Posterior cingulate gyrus (tissue), 11 donors: ENCODE results near the gene RSPRY1.

Experiments
- DNase-seq, 10 donors: peaks; one replicate each; pipeline versions ENCODE4 v3.0.0 to v3.0.0-alpha.2; 2020 to 2021; ENCODE audit warnings: mixed read lengths in 3 of 10
- intact Hi-C: fragments of 100-400 bp; cut with DNase I; formaldehyde crosslinking; loops from one replicate; pipeline ENCODE4 v1.15.1; 2023

RSPRY1 gene

DNA sequence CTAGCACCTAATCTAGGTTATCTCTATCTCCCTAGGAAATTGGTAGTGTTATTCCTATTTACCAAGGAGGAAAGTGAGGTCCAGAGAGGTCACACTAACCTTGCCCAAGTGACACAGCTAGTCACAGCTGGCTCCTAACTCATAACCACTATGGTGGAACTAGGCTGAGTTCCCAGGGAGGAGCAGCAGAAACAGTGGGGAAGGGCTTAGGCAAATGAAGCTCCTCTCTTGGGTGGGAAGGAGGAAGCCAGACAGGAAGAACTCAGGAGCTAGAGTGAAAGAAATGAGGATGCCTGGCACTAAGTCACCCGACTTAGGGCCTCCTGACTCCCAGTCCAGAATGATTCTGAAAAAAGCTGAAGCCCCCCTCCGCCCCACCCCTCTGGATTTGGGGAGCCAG, 34.8 kb upstream of the RSPRY1 start:
- intact Hi-C loops: no loop called here
- DNase-seq: no peak

DNA sequence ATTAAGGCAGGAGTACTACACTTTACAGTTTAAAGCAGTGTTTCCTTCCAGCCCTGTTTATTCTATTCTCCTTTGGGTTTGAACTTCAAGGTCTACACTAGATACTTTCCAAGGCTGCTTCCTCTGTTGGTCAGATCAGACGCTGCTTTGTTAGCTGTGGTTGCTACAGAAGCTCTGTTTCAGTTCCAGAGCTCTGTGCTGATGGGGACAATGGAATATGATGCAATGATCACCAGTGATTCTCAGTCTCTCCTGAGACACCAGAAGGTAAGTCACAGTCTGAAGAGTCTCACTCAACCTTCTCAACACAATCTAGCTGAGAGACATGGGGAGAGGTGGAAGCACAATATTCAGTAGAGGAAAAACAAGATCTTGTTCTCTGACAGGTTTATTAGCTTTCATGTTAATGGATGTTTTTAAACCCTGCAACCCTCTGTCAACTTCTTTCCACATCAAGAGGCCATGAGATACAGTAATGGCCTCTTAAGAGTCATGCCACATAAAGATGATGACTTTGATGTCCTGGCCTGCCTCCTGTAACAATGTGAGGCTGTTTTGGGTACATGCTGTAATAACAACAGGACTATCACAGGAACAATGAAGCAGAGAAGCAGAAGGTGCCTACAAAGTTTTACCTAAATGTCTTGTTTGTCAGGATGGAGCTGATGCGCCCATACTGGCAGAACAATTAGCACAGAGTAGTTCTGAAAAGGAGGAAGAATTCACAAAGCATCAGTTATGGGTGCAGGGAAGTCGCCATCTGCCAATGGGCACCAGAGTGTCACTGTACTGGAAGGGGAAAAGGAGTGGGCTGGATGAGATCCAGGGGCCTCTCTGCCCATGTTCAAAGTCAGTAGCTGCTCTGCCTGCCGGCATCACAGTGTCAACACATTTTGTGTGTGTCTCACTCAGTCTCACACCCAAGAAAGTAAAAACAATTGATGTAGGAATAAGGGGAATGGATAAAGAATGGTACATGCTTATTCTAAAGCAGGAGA, 33.7 kb upstream of the RSPRY1 start:
- peak in 4 of 10 donors; percentile 39 to 84 (median 53) for DNase-seq
- intact Hi-C loops: no loop called here

DNA sequence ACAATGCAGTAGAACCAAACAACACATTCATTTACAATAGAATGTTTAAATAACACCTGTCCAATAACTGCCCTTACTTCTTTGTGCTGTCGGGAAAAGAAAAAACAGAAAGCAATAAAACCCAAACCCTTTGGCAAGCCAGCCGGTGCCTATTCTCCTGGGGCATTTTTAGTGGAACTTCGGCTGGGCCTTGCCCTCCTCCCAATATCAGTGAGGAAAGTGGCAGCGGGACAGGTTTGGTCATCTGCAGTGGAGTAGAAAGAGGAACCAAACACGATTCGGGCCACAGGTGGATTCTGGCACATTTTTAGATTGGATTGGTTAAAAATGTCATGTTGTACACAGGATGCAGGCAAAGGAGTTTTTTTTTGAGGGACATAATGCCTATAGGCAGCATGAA, 32.3 kb upstream of the RSPRY1 start:
- intact Hi-C loops: no loop called here
- DNase-seq: peak in 1 of 10 donors; percentile 28

DNA sequence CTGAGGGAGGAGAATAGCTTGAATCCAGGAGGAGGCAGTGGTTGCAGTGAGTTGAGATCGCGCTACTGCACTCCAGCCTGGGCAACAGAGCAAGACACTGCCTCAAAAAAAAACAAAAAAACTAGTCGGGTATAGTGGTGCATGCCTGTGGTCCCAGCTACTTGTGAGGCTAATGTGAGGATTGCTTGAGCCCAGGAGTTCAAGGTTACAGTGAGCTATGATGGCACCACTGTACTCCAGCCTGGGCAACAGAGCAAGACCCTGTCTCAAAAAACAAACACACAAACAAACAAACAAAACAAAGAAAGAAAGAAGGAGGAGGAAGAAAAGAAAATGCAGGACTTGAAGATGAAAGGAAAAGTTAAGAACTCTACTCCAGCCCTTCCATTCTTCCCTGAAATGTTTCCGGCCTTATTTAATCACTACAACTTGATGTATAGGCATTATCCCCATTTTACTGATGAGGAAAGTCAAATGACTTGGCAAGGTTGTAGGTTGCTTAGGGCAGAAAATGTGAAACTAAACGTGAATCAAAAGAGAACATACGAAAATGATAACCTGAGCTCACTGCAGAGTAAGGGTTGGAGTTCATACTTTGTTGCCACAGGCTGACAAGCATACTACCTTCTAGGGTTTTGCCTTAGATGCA, 30.3 kb upstream of the RSPRY1 start:
- intact Hi-C loops: no loop called here
- no peak for DNase-seq

DNA sequence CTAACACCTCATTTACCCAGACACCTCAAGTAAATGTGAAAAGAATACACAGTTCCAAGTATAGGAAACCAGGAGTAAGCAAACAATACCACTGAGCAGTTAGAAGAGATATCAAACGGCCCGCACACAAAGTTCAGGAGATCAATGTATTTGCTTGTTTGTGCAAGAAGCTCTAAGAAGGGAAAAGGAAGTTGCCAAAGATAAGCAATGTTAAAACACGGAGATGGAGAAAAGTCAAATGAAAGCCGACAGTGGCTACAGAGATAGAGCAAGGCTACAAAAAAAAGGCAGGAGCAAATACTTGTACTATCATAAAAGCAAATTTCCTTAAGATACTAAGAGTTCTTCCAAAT, 29.8 kb upstream of the RSPRY1 start:
- intact Hi-C loops: no loop called here

DNA sequence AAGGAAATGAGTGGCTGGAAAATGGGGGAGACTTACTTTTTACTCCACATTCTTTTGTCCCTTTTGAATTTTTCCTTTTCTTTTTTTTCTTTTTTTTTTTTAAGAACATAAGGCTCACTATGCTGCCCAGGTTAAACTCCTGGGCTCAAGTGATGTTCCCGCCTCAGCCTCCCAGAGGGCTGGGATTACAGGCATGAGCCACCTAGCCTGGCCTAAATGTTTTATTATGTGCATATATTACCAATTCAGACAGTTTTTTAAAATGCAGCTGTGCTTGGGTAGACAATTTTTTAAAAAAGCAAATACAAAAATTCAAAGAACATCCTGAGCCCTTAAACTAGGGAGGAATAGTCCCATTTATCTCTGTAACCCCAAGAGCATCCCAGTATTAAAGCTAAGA, 28.6 kb upstream of the RSPRY1 start:
- DNase-seq: no peak
- intact Hi-C loops: no loop called here

More for the DNA sequence above, 29.8 kb upstream of the RSPRY1 start:
- DNase-seq: no peak

DNA sequence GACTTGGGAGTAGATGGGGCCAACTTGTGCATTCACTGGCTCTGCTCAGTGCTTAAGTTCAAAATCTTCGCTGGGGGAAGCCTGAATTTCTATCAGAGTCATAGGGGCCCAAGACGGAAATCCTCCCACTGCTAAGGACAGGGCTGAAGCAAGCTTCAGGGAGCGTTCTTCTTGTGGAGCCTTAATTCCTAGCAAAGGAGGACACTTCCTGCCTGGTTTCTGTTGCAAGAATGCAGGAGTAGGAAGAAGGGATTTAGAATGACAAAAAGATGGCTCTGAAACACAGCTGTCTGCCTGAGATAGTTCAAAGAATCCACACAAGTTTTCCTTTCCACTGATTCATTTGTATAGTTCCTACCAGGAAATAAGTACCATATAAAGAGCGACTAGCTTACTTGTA, 26.7 kb upstream of the RSPRY1 start:
- intact Hi-C loops: no loop called here
- DNase-seq: no peak

DNA sequence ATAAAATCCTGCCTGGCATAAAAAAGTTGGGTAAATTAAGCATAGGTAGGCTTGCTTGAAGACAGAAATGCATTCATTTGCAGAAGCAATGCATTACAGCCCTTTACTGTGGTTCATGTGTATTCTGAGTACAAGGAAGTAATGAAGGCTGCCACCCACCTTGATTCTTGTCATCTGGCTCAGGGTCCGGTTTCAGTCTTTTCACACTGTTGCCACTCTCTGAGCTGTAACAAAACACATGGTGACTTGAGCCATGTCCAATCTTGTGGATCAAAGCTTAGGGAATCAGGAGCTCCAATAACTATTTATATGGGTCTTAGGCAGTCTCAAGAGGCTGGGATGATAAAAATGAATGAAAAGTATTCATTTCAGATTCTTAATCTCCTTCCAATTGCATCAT, 22.3 kb upstream of the RSPRY1 start:
- DNase-seq: no peak
- intact Hi-C loops: loop anchor here (10.0 kb wide), 1 partner anchor 299 kb away; the partner anchor contains the start of gene SLC12A3

DNA sequence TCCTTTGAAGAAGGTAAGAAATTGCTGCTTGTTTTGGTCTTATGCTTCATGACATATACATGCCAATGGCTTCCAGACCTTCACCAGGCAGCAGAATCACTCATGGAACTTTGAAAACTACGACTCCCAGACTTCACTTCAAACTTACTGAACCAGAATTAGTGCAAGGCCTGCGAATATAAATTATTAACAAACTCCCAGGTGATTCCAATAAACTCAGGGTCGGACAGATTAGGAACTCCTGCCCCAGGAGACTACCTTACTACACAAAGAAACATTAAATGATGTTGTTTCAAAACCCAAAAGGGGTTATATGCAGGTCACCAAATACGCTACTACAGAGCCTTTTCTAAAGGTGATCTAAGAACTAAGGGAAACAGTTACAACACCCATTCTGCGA, 20.6 kb upstream of the RSPRY1 start:
- no peak for DNase-seq
- intact Hi-C loops: loop anchor here (10.0 kb wide), 1 partner anchor 301 kb away; the partner anchor contains the start of gene SLC12A3

DNA sequence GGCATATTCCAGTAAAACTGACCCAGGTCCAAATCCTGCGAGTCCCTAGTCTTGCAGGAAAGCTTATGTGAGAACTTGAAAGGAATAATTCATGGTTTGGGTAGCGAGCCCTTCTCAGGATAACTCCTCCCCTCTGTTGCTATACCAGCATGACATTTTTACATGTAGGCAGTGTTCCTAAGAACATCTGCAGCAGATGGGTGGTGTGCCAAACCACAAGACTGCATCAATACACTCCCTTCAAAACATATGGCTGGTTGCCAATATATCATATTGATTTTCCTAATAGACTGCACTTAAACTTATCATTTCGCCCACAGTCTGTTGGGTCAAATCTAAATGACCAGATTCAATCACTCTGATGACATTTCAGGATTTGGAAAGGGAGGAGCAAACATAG, 20.2 kb upstream of the RSPRY1 start:
- no peak for DNase-seq
- intact Hi-C loops: loop anchor here (10.0 kb wide), 1 partner anchor 301 kb away; the partner anchor contains the start of gene SLC12A3

DNA sequence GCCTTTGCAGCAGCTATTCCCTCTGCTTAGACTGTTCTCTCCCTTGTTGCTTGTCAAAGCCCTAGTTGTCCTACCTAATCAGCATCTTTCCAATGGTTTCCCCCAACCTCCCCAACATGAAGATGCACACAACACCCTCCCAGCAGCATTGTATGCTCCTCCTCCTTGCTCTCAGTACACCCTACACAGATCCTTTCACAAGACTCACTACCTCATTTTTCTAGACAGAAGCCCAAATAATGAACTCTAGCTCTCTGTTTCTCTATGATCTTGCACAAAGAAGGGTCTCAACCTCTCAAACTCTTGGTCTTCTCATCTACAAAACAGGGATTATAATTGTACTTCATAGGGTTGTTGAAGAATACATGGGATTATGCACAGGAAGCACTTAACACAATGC, 19.7 kb upstream of the RSPRY1 start:
- intact Hi-C loops: loop anchor here (10.0 kb wide), 1 partner anchor 302 kb away; the partner anchor contains the start of gene SLC12A3
- DNase-seq: no peak

DNA sequence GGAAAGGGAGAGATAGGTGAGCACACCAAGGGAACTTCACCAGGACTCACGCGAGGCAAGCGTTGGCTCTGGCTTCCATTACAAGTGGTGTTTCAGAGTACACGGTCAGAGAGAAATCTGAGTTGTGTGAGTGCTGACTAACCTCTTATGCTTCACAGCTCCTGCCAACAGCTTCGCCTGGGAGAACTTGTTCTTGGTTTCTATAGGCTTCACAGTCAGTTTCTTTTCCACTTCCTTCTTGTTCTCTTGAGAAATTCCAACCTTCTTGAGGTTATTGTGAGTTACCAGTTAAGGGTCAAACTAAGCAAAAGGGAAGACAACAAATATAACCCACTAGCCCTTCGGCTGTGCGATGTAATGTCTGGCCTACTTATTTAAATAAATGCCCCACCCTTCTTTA, 19.2 kb upstream of the RSPRY1 start:
- no peak for DNase-seq
- intact Hi-C loops: loop anchor here (10.0 kb wide), 1 partner anchor 302 kb away; the partner anchor contains the start of gene SLC12A3

DNA sequence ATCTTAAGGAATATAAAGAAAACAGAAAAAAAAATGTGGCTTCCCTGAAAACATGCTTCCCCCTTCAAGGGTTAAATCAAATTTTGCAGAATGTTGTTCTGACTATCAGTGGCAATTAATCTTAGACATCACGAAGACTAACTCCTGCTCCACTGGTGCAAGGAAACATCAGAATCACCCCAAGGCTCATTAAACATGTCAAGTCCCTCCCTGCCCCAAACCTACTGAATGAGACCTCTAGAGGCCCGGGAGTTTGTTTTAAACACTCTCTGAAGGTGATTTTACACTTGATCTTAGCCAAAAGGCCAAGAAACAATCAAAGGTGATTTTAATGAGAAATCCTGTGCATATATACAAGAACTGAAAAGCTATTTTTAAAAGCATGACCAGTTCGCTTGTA, 18.6 kb upstream of the RSPRY1 start:
- intact Hi-C loops: loop anchor here (10.0 kb wide), 1 partner anchor 303 kb away; the partner anchor contains the start of gene SLC12A3

DNA sequence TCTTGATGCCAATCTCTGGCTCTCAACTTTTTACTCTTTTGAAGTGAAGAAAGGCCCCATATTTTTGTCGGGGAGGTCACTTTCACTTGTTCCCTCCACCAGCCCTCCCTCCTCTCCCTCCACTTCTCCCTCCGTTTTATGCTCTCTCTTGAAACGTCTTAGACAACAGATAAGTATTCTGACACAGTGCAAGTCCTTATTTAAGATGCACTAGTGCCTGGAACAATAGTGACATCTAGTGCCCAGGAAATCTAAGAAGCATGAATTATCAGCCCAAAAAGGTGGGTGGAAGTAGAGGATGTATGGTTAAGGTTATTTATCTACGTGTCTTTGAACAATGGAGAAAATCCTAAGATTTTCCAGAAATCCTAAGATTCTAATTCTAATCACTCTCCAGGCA, 18.2 kb upstream of the RSPRY1 start:
- intact Hi-C loops: loop anchor here (1.0 to 10.0 kb wide), 2 partner anchors 84 to 303 kb away; partner anchors contain the start of gene SLC12A3
- no peak for DNase-seq

More for the DNA sequence above, 18.6 kb upstream of the RSPRY1 start:
- DNase-seq: no peak

DNA sequence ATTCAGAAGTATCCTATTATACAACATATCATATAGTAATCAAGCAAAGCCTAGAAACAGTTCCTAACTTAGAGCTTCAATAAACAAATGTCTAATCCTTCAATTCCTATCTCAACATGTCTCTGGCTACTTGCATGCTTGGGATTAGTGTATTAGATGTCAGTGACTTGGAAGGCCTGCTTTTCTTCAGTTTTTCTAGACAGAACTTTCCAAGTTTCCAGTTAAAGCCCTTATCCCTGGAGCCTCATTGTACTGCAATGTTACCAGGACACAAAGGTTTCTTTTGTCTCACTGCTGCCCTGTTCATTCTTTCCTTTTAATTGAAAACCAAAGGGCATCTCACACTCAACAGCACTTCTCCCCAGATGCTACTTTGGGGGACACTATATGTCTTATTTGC, 16.8 kb upstream of the RSPRY1 start:
- intact Hi-C loops: loop anchor here (10.0 kb wide), 1 partner anchor 305 kb away; the partner anchor contains the start of gene SLC12A3

DNA sequence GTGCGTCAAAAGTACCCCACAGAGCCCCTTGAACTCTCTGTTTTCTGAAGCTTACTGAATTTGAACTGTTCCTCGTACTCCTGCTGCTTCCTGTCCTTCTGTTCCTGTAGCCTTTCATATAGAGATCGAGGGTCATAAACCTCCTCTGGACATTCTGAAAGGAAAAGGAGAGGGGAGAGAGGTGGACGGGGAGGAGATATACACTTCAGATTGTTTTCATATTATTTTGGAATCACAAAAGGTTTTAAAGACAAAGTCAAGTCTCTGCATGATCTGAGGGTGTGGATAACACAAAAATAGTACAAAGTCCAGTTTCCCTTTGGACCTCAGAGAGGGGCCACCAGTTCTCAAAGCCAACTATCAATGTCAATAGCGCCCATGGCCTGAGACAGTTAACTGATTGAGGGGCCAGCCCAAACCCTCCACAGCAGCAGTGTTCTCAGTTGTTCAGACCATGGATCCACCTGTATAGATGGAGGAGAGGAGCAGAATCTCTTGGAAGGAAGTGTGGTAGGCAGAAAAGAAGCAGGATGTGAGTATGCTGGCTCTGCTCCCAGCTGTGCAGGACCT, 13.3 kb upstream of the RSPRY1 start:
- DNase-seq: no peak
- intact Hi-C loops: no loop called here

More for the DNA sequence above, 16.8 kb upstream of the RSPRY1 start:
- DNase-seq: no peak

DNA sequence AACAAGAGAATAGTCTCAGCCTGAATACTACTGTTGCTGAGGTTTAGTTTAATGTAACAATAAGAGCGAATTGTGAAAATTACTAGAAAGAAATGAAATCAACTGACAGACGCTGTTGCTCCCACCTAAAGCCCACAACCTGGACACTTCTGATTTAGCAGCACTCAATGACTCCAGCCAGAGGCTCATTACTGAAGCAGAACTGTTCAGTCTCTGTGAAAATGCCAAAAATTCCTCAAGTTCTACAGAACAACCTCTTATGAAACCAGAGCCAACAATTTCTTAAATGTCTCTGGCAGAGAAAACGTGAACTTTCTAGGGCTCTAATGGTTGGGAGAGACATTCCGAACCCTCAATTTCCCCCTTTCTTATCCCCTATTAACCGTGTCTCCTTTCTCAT, 10.2 kb upstream of the RSPRY1 start:
- intact Hi-C loops: no loop called here
- no peak for DNase-seq

DNA sequence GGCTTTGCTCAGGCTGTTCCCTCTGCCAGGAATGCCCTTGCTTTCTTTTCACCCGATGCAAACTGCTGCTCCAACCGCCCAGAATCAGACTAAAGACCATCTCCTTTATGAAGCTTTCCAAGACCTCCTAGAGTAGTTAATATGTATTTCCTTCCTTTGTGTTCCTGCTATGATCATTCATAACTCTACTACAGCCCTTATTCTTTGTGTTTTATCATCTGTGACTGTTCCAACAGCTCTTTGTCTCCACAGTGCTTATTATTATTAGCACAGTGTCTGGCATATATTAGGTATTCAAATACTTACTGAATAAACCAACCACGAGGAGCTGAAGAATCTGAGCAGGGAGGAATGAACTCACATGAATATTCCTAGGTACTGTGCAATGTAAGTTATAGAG, 7.9 kb upstream of the RSPRY1 start:
- DNase-seq: no peak
- intact Hi-C loops: no loop called here

DNA sequence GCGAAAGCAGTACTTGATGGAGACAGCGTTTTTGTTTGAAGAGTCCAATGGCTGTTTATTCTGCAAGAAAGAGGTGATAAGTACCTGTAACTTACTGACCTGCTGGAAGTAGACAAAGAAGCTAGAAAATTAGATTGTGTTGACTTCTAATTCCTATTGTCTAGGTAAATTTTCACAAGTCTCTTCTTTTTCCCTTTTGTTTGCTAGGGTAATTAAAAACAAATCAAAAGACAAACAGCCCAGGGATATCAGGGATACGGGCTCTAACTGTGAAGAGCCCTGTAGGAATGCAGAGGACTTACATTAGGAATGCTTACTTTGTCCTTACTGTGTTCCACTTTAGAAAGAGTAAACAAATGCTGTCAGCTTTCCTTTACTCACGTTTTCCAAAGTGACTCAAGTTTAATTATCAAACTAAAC, 7.3 kb upstream of the RSPRY1 start:
- DNase-seq: no peak
- intact Hi-C loops: no loop called here

DNA sequence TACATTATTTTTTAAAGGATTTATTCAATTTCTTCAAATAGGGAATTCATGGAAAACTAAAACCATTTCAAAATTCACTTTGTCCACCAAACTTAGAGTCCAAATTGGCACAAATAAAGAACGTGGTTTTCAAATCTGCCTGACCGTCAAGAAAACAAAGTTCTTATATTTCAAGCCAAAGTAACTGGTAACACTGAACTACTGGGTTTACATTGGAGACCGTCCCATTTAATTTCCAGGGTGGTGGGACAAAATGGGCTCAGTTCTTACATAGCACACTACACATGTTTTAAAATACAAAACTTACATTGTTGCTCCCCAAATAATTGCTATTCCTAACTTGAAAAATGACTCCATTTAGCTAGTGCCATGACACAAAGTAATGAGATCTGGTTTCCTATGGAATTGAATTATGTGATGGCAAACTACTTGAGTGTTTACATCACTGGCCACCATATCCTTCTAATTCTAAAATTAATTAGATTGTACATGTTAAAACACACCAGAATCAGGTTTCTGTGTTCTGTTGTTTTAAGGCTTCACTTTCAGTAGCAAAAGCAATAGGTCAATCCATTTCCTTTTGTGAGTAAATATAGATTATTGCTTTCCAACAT, 6.8 kb upstream of the RSPRY1 start:
- intact Hi-C loops: no loop called here
- no peak for DNase-seq
